NAMALWA (cell line): ENCODE results near the gene ITPK1.

ENCODE experiments used
- DNase-seq: peaks from one replicate; pipeline ENCODE4 v3.0.0-alpha.2; 2015; ENCODE audit warnings: low spot score

The ITPK1 gene

DNA sequence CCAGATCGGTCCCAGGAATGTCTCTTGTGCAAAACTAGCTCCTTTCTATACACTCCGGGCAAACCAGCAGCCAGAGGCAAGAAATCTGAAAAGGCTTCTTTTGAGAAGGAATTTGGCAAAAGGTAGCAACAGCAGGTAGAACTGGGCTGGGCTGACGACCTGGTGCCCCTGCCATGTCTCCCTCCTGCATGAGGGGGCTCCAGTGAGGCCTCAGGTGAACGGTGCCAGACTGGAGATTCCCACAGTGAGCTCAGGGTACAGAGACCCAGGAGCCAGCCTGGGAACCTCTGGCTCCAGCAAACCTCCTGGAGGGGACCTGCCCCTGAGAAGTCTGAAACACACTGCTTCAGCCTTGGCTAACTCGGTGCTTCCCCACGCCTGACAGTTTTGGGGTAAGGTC lies 10.8 kb downstream of the ITPK1 start:
- no peak for DNase-seq

DNA sequence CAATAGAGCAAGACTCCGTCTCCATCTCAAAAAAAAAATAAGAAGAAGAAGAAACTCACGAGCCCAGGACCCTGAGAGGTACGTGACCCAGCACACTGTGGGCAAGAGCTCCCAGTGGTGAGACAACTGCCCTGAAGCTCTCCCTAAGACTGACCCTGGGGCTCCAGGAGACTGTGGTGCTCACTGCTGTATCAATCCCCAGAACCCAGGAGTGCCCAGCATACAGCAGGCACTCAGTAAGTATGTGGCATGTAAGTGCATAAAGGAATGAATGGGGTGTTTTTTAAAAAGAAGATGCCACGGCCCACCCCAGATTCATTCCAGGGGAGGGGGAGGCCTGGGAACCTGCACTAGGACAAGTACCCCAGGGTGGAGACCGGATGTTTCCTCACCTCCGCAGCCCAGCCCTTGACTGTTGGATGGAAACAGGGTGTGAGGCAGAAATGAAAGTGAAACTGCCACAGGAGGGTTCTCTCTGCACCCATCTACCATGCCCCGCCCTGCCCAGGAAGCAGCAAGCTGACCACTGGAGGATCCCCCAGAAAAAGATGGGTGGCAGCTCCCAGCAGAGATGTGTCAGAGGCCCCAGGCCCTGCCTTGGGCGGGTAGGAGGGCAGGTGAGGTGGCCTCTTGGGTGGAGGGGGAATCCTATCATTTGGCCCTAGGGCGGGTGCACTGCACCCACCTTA lies 12.2 kb downstream of the ITPK1 start:
- peak; percentile 63 for DNase-seq

DNA sequence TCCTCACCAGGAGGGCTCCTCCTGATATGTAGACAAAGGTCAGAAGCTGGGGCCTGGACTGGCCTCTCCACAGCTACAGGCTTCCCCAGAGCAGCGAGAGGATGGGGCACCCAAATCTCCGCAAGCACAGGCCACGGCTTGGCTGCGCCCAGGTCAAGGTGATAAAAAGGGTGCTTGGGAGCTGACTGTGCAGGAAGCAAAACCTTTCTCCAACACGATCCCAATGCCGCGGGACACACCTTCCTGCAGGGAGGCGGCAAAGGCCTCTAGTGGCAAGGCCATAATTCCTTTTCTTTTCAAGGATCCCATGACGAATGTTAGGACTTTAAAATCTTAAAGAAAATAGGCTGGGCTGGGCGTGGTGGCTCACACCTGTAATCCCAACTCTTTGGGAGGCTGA lies 13.6 kb downstream of the ITPK1 start:
- no peak for DNase-seq

DNA sequence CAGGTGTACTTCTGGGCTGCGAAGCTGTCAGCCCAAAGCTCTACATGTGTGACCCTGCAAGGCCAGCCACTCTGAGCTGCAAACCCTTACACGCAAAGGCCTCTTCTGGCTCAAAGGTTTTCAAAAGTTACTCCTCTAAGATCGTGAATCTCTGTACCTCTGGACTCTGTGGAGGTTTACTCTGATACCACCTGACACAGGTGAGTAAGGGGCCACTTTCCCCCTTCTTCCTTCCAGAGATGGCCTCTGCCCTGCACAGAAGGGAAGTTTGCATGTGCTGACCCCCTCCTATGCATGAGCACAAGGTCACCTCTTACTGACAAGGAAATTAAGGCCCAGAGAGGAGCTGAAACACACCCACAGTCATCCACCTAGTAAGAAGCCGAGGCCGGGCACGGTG lies 14.5 kb downstream of the ITPK1 start:
- no peak for DNase-seq

DNA sequence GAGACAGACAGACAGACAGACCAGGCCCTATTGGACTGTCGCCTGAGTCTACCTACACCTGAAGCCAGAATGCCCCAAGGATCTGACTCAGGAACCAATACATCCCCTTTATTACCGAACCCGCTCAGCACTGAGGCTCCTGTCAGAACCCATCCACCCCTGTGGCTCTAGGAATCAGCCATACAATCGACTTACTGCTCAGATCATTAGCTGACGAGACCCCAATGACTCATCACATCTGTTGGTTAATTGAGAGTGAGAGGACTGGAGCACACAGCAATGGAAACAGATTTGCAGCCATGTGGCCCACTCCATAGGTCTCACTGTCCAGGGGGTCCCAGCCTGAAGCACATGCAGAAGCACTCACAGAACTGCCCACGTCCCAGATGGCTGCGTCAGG lies 15.2 kb downstream of the ITPK1 start:
- DNase-seq = no peak

DNA sequence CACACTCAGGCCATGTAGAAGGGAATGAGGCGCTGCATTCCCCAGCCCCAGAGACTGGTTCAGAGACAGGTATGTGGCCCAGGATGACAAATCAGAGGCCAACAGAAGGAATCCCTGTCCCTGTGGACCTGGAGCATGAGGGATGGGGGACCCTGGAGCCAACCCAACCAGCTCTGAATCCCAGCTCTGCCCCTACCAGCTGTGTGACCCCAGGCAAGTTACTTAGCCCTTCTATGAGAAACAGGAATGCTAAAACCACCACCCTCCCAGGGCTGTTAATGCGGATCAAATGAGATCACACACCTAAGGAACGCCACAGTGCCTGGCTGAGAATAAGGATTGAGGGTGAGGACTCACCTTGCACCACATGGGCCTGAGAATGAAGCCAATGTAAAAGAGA lies 15.6 kb downstream of the ITPK1 start:
- no peak for DNase-seq

DNA sequence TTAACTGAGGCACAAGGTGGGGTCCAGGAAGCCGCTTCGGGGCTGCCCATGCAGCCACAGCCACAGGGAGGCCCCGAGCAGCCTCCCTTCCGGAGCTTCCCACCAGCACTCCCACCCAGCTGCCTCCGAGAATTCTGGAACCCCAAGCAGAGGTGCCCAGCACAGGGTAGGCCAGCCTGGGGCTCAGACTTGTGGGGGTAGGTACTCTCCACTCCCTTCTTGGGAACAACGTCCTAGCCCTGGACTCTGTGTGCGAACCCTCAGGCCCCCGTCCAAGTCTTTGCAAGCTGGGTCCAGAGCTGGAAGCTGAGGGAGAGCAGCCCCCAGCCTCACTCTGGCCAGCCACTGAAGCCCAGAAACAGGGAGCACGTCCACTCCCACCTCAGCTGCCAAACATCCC lies 16.1 kb downstream of the ITPK1 start:
- DNase-seq = no peak

DNA sequence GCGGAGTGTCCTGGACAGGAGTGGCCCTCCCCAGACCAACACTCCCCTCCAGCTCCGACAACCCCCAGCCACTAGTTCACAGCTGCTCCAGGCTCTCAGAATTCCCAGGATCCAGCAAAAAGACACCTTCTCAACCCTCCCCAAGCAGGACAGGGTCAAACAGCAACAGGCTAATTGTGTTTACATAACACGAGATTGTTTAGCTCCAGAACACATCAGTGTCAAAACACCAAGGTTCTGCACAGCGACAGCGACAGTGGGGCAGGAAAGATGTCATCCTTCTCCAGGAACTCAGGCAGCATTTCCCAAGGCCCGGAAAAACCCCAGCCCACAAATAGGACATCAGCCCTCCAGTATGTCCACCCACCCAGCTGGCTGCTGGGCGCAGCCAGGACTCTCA lies 16.5 kb downstream of the ITPK1 start:
- no peak for DNase-seq

DNA sequence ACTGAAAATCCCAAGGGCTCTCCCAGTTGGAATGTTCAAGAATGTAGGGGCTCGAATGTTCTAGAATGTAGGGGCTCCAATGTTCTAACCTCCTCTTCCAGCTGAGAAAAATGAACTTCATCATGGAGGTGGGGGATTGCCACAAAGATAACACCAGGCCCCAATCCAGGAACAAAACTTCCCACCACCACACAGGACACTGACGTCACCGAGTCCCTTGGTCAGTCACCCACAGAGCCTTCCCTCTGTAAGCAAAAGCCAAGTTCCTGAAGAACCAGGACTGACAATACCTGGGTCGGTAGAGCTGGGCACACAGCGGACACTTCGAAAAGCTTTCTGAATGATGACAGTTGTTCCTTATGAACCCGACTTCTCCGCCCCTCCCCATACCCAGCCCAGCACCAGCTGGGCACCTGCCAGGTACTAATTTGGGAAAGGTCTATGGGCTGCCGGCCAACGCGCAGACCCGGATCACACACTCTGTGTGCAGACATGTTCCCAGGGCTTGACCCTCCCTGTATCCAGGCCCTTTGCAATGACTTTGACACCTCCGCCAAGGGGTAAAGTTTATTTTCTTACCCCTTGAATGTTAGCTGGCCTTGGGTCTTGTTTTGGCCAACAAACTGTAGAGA lies 18.9 kb downstream of the ITPK1 start:
- DNase-seq = no peak

DNA sequence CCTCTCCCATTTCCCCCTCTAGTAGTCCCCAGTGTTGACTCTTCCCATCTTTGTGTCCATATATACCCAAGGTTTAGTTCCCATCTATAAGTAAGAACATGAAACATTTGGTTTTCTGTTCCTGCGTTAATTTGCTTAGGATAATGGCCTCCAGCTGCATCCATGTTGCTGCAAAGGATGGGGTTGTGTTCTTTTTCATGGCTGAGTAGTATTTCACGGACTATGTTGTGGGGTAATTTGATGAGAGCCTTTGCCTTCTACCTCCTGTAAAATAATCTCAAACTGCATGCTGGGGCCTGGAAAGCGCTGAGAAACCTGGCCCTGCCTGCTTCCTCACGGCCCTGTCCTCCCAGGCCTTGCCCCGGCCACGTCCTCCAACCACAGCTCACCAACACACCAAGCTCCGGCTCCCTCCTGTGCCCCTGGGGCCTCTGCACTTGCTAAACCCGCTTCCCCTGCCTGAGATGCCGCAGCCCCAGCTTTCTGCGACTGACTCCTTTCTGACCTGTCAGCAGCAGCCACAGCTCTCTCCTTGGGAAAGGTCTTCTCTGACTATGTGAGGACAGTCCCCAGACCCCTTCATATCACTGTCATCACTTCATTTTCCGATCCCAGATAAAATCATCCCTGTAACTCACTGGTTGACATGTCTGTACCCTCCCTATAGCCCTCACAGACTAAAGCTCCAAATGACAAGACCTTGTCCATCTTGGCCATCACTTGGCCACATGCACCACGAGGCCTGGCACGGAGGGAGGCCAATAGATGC lies 19.8 kb downstream of the ITPK1 start:
- DNase-seq = no peak

DNA sequence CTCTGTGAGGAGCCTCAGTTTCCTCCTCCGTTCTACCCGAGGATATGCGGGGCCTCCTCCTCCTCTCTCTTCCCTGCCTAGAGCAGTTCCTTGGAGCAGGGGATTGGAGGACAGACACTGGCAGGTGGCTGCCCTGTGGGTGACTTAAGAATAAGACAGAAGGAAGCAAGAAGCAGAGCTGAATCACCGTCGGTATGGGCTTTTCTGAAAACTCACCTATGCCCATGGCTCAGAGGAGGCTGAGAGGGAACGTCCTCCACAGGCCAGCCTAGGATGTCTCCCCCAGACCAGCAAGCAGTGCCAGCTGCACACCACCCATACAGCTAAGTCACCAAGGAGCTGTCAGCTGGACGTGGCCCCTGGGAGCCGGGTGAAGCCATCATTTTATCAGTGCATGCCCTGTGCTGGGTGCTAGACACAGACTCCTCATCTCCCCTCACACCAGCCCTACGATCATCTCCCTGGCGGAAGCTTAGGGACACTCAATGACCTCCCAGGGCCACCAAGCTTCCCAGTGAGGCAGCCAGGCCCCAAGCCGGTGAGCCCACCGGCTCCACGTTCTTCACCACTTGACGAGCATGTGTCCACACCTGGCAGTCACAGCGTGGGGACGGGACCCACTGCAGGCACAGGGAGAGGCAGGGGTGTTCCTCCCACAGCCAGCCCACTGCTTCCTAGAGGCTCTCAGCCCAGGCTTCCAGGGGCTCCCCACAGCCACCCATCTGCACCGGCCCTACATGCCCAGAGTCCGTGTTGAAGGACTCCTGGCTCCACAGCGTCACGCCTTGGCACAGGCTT lies 21.4 kb downstream of the ITPK1 start:
- DNase-seq = no peak

DNA sequence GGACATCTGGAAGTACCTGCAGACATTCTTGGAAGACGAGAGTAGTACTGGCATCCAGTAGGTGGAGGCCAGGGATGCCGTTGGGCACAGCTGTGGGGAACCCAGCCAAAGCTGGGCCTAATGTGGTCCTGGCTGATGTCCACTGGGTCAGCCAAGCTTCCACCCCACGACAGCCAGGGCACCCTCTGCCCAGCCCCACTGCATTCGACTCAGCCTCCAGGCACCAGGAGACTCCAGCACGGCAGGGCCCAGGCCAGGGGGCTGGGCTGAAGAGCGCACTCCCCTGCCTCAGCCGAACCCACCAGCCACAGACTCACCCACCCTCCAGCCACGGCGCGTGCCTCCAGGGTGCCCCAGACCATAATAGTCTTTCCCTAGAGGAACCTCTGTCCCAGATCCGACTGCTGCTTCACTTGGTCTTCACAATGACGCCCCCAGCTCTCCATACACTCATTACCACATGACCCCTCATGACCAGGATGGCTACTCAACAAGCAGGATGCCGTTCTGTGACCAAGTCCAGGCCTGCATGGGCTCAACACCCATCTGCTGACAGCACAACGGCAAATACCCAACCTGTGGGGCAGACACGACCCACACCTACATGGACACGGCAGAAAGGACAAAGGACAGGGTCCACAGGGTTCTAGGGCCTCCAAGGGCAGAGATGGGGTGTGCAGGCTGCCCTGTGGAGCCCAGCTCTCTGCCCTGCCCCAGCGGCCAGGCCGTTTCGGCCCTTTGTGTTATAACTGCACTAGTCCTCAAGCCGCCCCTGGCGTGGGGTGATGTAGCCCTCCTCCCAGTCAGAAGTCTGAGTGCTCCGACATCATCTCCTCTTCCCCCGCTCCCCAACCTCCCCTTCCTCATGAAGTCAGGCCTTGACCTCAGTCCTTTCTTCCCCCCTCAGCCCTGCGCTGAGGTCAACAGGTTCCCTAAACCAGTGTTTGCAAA lies 22.8 kb downstream of the ITPK1 start:
- DNase-seq = no peak

DNA sequence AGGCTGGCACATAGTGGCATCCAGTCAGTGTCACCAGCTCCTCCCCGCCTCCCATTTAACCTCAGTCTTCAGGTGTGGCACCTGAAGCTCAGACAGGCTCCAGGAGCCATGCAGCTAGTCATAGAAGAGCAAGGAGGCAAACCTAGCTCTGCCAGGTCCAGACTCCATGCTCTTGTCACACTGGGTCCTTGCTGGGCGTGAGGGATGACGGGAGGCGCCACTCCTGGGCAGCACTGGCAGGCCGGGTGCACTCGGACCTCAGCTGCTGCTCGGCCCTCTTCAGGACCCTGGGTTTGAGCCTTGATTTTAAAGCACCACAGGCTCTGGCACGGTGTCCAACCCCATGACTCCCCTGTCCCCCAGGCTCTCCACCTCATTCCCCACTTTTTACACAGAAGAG lies 24.1 kb downstream of the ITPK1 start:
- DNase-seq = no peak

DNA sequence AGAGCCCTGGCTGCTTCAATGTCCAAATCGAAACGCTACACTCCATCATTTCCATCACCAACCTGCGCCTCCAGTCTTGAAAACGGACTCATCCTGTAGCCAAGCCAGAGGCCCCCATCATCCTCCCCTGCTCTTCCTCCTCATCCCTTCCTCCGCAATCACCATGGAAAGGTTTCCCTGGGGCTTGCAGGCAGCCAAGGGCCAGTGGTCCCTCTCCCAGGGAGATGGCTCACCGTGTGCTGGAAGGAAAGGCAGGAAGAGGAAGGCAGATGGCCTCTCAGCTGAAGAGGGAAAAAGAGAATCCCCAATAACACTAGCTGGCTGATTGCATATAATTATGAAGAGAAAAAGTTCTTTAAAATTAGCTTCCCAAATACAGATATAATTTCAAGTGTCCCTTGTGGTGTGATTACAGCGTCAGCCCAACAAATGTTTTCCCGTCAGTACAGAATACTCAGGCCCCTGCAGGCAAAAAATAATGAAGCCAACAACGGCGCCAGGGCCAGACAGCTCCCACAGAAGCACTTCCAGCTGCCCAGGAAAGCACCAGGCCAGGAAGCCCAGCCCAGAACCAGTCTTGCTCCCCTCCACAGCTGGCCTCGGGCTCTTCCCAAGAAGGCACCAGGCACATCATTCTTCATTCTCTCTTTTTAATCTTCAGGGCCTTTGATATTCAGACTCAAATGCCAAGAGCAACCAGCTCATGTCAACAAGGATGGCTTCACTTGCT lies 24.7 kb downstream of the ITPK1 start:
- no peak for DNase-seq

DNA sequence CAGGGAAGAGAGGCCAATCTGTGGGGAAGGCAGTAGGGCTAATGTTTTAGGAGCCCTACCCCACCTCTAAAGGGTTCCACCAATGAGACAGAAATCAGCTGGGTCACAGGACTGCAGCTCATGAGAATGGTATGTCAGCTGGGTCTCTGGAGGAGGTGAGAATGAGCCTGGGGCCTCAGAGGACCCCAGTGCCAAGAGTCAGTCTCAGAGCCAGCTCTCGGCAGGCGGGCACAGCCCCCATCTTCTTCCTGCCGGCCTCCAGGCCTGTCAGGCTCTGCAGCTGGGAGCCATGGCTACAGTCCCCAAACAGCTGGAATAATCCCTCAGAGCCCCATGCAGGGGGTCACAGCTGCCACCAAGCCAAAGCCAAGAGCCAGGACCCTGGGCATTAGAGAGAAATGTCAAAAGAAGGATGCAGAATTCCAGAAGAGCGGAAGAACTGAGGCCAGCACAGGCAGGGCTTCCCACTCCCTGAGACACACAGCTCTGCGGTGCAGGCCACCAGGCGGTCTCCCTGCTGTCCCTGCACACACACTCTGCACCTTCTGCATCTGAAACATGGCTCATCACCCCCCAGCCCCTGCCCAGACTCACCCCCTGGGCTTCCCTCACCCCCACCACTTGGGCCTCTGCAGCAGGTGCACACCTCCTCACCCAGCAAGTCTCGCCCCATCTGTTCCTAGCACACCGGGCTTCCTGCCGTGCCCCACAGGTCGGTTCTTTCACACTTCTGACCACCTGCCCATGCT lies 26.0 kb downstream of the ITPK1 start:
- no peak for DNase-seq

DNA sequence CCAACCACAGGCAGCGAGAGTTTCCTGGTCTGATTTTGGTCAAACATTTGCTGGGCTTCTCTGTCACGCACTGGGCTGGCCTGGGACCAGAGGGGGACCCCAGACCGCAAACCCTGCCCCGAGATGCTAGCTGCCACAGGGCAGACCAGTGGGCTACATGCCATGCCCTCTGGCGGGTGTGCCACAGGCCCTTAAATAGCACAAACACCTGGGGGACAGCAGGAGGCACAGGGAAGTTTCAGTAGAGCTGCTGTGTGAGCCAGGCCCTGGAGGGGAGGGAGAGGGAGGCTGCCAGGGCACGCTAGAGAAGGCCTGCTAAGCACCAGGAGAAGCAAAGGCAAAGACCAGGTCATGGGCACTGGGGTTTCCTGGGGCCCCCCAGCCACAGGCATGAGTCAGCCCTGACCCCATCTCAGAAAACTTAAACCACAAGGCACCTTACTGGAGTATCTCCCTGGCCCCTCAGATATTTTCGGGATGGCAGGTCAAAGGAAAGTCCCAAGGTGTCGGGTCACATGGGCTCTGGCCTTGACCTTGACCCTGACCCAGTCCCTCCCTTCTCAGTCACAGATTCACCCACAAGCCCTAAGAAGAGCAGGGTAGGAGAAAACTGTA lies 29.2 kb downstream of the ITPK1 start:
- DNase-seq = no peak

DNA sequence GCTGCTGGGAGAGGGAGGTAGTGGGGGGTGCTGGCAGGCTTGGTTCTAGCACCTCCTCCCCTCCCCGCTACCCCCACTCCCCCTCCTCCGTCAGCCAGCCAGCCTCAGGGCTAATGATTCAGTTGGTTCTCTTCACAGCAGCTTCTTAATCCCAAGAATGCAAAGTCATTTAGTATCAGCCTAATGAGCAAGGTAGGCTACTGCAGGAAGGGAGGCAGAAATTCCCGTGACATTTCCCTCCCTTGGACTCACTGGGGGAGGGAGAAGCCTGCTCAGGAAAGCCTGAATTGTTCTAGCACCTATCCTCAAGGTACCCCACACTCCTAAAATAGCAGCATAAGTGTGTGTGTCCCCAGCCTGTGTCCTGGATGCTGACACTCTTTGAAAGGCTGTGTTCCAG lies 29.8 kb downstream of the ITPK1 start:
- no peak for DNase-seq

DNA sequence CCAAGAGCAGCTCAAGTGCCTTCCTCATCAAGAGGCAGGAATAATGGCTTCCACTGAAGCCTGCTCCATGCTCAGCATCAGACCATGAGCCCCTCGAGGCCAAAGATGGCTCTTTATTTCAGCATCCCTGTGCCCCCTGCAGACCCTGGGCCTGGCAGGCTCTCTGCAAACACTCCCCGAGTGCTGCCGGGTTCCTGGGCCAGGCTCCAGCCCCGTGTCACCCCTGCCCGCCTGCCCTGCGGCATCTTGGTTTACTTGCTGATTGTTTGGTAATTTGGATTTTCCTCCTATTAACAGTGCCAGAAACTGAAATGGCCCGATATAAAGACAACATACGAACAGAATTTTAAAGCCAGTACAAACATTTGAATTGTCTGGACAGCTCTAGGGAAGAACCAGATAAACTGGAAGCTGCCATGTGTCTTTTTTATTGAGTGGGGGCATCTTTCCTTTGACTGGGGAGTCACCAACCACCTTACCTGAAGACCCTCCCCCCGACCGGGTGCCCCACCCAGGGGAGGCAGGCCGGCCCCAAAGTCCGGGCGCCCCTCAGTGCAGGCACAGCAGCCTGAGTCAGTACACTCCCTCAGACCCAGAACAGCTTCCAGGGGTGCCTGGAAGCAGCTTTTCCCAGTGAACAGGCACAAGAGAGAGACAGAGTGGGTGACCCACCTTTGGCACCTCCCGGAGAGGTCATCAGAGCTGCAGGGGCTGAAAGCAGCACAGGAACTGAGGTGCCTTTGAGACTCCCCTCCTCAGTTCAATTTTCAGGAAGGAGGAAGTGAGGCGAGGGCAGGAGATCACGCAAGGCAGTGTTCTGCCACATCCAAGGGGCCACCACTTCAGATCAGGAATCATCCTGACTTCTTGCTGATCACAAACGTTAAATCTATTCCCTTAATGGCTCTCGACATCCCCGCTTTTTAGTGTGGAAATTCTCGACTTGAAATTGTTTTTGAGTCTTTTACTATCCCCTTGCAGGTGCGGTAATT lies 30.6 kb downstream of the ITPK1 start:
- DNase-seq = no peak
